Measurements from ENCODE around the gene CMTM3.
"Not testable (repeated sequence)": the region's sequence is repeated elsewhere in the genome, so short reads cannot be mapped to it uniquely, and the experiment has no call there.

Gene CMTM3

GRCh38 chr16:66621973-66622372 lies 17.5 kb downstream of the CMTM3 start:
- no peak for DNase-seq
- in situ Hi-C loops (cut with MboI; ENCODE audit: low pct_unique_long_range_greater_than_20kb, low sequenced_read_pairs): no loop called here

- no peak for DNase-seq
- in situ Hi-C loops (cut with MboI; ENCODE audit: low pct_unique_long_range_greater_than_20kb, low sequenced_read_pairs): no loop called here
These were observed 18.4 kb downstream of the CMTM3 start for GRCh38 chr16:66622863-66623262.

GRCh38 chr16:66623755-66624154 lies 19.3 kb downstream of the CMTM3 start:
- DNase-seq: no peak
- in situ Hi-C loops (cut with MboI; ENCODE audit: low pct_unique_long_range_greater_than_20kb, low sequenced_read_pairs): no loop called here

GRCh38 chr16:66627611-66628378 lies 23.3 kb downstream of the CMTM3 start:
- not testable (repeated sequence) for DNase-seq

GRCh38 chr16:66629856-66630255 lies 25.4 kb downstream of the CMTM3 start:
- DNase-seq: no peak
- in situ Hi-C loops (cut with MboI; ENCODE audit: low pct_unique_long_range_greater_than_20kb, low sequenced_read_pairs): no loop called here

More at GRCh38 chr16:66627611-66628378, 23.3 kb downstream of the CMTM3 start:
- in situ Hi-C loops (cut with MboI; ENCODE audit: low pct_unique_long_range_greater_than_20kb, low sequenced_read_pairs): not testable (repeated sequence)

GRCh38 chr16:66630561-66631260 lies 26.2 kb downstream of the CMTM3 start:
- in situ Hi-C loops (cut with MboI; ENCODE audit: low pct_unique_long_range_greater_than_20kb, low sequenced_read_pairs); DNase-seq: not testable (repeated sequence)

GRCh38 chr16:66631558-66631957 lies 27.1 kb downstream of the CMTM3 start:
- in situ Hi-C loops (cut with MboI; ENCODE audit: low pct_unique_long_range_greater_than_20kb, low sequenced_read_pairs); DNase-seq: not testable (repeated sequence)

GRCh38 chr16:66634527-66635196 lies 30.2 kb downstream of the CMTM3 start:
- in situ Hi-C loops (cut with MboI; ENCODE audit: low pct_unique_long_range_greater_than_20kb, low sequenced_read_pairs): no loop called here
- DNase-seq: no peak

GRCh38 chr16:66635406-66635805 lies 30.9 kb downstream of the CMTM3 start:
- in situ Hi-C loops (cut with MboI; ENCODE audit: low pct_unique_long_range_greater_than_20kb, low sequenced_read_pairs): no loop called here

GRCh38 chr16:66636199-66636598 lies 31.7 kb downstream of the CMTM3 start:
- DNase-seq: no peak
- in situ Hi-C loops (cut with MboI; ENCODE audit: low pct_unique_long_range_greater_than_20kb, low sequenced_read_pairs): no loop called here

More at GRCh38 chr16:66635406-66635805, 30.9 kb downstream of the CMTM3 start:
- DNase-seq: no peak

- in situ Hi-C loops (cut with MboI; ENCODE audit: low pct_unique_long_range_greater_than_20kb, low sequenced_read_pairs): no loop called here
- no peak for DNase-seq
These were observed 33.3 kb downstream of the CMTM3 start for GRCh38 chr16:66637806-66638205.

GRCh38 chr16:66639091-66639885 lies 34.8 kb downstream of the CMTM3 start:
- DNase-seq: no peak
- in situ Hi-C loops (cut with MboI; ENCODE audit: low pct_unique_long_range_greater_than_20kb, low sequenced_read_pairs): no loop called here

- DNase-seq: no peak
- in situ Hi-C loops (cut with MboI; ENCODE audit: low pct_unique_long_range_greater_than_20kb, low sequenced_read_pairs): no loop called here
These were observed 36.3 kb downstream of the CMTM3 start for GRCh38 chr16:66640724-66641314.

- no peak for DNase-seq
- in situ Hi-C loops (cut with MboI; ENCODE audit: low pct_unique_long_range_greater_than_20kb, low sequenced_read_pairs): no loop called here
These were observed 36.9 kb downstream of the CMTM3 start for GRCh38 chr16:66641387-66641786.

GRCh38 chr16:66647866-66648265 lies 43.4 kb downstream of the CMTM3 start:
- DNase-seq: no peak
- in situ Hi-C loops (cut with MboI; ENCODE audit: low pct_unique_long_range_greater_than_20kb, low sequenced_read_pairs): no loop called here

- DNase-seq: no peak
- in situ Hi-C loops (cut with MboI; ENCODE audit: low pct_unique_long_range_greater_than_20kb, low sequenced_read_pairs): no loop called here
These were observed 44.7 kb downstream of the CMTM3 start for GRCh38 chr16:66649167-66649566.

- DNase-seq: no peak
- in situ Hi-C loops (cut with MboI; ENCODE audit: low pct_unique_long_range_greater_than_20kb, low sequenced_read_pairs): no loop called here
These were observed 45.2 kb downstream of the CMTM3 start for GRCh38 chr16:66649636-66650205.

- in situ Hi-C loops (cut with MboI; ENCODE audit: low pct_unique_long_range_greater_than_20kb, low sequenced_read_pairs): no loop called here
- DNase-seq: peak; percentile 90
These were observed 46.4 kb downstream of the CMTM3 start for GRCh38 chr16:66650707-66651473.
